Upper lobe of left lung (tissue), 4 donors: ENCODE results near the gene LRP1.

Experiments used
- CTCF ChIP-seq, 6 experiments: fragments of 450-650 bp in 4 of 6; fragments of 200-600 bp in 2 of 6; sonication (generic) in 2 of 6; IDR thresholded peaks; one replicate each; pipeline ENCODE4 v1.5.1; 2016 to 2019; ENCODE audit warnings: antibody characterized with exemption in 6 of 6
- EP300 ChIP-seq, 4 donors: sonication (generic); formaldehyde crosslinking; IDR thresholded peaks; one replicate each; pipeline ENCODE4 v1.5.1; 2017; ENCODE audit warnings: antibody characterized with exemption in 4 of 4, control low read depth in 2 of 4
- POLR2A ChIP-seq, 4 donors: fragments of 450-650 bp; IDR thresholded peaks; one replicate each; pipeline ENCODE4 v1.5.1; 2016 to 2017; ENCODE audit warnings: antibody characterized with exemption in 4 of 4, mild to moderate bottlenecking in 2 of 4

- no peak for TF ChIP-seq EP300 (IDR thresholded peaks at IDR 0.05)
- no peak for TF ChIP-seq CTCF (IDR thresholded peaks at IDR 0.05)
- no peak for TF ChIP-seq POLR2A (IDR thresholded peaks at IDR 0.05)
Measured at GRCh38 chr12:57194253-57194652, 66.0 kb downstream of the LRP1 start.
